HG02938 (cell line): ENCODE measurements around the gene NDOR1.

Experiments
- ATAC-seq: cut with Tn5 transposase; IDR thresholded peaks from one replicate; pipeline ENCODE4 v1.9.1; 2021; ENCODE audit warnings: mild to moderate bottlenecking, moderate library complexity; ENCODE audit not compliant: unreplicated experiment

Gene NDOR1

GRCh38 chr9:137195525-137196220, 9.8 kb upstream of the NDOR1 start:
- ATAC-seq: no peak

DNA sequence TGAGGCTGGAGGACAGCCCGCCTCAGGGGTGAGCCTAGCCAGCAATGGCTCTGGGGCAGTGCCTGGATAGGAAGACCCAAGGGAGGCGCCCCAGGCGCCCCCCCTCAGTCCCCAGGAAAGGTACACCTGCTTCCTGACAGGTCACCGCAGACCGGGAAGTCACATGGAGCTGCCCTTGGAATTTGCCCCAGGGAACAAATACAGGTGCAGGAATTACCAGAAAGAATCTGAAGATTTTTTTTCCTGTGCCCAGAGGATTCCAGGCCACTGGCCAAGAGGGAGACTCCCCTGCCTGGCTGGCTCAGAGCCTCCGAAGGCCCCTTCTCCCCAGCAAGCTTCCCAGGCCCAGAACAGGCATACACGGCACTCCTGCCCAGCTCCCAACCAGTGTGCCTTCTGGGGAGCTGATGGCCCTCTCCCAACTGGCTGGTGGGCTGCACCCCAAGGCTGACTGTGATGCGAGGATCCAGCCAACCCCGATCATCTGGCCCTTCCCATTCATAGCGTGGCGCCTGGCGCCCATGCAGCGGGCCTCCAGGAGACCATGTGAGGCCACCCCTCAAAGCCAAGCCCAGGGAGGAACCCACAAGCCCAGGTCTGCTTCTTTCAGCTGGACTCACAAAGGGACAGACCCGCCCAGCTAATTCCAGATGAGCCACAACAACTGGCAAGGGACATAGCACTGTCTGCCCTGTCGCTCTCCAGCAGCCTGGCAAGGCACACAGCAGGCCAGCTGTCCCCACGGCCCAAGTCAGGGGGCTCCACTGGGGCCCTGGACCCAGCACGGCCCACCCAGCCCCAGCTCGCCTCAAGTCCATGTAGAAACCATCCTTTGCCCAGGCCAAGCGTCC, 7.2 kb upstream of the NDOR1 start:
- ATAC-seq: no peak

GRCh38 chr9:137198902-137199283, 6.6 kb upstream of the NDOR1 start:
- ATAC-seq: no peak

DNA sequence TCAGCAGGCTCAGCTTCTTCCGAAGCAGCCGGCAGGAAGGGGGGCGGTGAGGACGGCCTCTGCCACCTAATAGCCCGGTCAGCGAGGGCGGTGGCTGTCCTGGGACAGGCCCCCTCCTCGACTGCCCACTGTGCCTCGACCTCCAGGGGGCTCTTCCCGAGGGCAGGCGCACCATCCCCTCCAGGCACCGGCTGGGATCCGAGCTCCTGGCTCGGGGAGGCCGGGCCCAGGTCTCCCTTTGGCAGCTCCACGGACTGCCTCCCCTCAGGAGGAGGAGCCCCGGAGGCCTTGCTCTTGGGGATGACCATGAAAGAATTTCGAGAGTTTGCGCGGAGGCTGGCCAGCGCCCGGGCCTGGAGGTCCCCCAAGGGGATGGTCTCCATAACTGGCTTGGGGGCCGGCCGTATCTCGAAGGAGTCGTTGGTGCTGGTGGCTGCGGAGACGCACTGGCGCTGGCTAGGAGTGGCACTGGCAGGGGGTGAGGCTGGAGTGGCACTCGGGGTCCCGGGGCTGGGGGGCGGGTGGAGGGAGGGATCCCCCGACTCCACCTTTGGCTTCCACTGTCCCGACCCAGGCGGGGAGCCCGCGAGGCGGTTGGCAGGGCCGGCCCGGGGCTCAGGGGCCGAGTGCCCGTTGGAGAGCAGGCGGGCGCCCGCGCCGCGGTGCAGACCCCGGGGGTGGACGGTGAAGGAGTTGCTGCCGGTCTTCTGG, 5.9 kb upstream of the NDOR1 start:
- no peak for ATAC-seq

DNA sequence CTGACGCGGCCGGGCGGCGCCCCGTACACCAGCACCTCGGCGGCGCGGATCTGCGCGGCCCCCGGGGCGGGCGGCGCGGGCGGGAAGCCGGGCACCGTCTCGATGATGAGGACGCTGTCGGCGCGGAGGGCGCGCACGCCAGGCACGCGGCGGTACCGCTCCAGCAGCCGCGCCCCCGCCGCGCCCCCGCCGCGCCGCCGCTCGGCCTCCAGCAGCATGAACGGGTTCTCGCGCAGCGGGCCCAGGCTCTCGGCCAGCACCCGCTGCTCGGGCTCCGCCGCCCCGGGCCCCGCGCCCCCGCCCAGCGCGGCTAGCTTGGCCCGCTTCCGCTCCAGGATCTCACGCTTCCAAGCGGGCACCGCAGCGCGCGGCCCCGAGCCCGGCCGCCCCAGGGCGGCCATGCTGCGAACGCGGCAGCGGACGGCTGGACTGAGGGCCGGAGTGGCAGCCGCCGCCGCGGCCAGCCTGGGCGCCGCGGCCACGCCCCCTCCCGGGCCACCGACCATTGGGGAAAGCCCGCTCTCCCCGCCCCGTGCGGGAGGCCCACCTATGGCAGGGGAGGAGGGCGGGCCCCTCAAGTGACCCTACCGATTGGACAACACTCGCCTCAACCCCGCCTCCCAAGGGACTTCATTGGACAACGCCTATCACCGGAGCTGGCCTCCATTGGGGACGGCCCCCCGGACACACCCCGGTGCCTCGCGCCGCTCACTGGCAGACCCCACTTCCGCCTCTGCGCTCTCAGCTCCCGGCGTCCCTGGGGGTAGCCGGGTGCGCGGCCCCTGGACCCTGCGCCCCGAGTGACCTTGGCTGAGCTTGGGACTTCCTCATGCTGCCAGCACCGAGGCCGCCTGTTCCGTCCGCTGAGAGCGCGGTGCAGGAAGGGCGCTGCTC, 4.9 kb upstream of the NDOR1 start, which contains the start of gene TPRN:
TSS of gene TPRN (minus strand) at position 431 of the 894 bp plus-strand sequence. CDS start at position 401, 30 bp downstream.
- peak; percentile 90 for ATAC-seq

GRCh38 chr9:137201205-137201868, 4.2 kb upstream of the NDOR1 start:
- ATAC-seq: no peak

DNA sequence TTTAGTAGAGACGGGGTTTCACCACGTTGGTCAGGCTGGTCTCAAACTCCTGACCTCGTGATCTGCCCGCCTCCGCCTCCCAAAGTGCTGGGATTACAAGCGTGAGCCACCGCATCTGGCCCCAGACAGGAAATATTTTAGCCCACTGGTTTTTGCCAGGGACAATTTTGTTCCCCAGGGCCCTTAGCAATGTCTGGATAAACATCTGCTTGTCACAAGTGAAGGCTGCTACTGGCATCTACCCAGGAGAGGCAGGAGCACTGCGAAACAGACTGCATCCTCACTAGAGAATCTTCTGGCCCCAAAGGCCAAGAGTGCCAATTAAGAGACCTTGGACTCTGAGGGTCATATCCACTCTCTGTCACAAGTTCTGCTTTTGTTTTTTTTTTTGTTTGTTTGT, 2.5 kb upstream of the NDOR1 start:
- no peak for ATAC-seq

GRCh38 chr9:137204731-137205125, 772 bp upstream of the NDOR1 start:
- ATAC-seq: no peak

GRCh38 chr9:137206602-137207001, 1.1 kb downstream of the NDOR1 start:
- ATAC-seq: no peak

DNA sequence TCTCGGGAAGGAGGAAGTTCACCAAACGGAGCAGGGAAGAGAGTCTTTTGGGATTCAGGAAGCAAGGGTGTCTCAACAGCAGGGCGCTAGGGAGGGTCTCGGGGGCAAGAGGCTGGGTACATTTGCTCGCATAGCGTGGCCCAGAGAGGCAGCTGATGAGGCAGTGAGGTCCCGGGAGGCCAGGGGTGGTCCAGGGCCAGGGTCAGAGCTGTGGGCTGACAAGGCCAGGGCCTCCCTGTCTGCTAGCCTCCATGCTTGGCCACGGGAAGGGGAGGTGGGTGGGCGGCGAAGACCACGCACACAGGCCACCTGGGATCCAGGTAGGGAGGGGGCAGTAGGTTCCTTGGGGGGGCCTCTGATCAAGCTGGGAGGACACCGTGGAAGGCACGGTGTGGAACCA, 6.0 kb downstream of the NDOR1 start:
- no peak for ATAC-seq

- ATAC-seq: no peak
Measured at GRCh38 chr9:137212520-137212919, 7.0 kb downstream of the NDOR1 start.

GRCh38 chr9:137213160-137214060, 7.9 kb downstream of the NDOR1 start:
- no peak for ATAC-seq

- ATAC-seq: no peak
Measured at GRCh38 chr9:137214620-137215019, 9.1 kb downstream of the NDOR1 start.

DNA sequence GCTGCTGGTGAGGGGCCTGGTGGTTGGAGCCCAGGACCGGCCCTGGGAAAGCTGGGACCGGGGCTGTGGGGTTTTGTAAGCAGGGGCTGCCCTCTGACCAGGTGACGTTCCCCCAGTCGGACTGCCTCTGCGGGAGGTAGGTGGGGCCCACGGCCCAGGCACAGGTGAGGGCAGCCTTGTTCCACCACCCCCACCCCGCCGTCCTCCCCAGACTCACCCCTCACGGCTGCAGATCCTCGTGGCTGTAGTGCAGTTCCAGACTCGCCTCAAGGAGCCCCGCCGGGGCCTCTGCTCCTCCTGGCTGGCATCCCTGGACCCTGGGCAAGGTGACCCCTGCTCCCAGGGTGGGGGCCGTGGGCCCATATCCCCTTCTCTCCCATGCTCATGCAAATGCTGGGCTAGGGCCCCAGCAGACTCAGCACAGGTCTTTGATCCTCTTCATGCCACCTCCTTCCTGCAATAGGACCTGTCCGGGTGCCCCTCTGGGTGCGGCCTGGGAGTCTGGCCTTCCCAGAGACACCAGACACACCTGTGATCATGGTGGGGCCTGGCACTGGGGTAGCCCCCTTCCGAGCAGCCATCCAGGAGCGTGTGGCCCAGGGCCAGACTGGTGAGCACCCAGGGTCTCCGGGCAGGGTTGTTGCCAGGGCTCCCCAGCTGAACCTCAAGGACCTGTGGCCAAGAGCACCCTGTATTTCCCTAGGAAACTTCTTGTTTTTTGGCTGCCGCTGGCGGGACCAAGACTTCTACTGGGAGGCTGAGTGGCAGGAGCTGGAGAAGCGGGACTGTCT, 9.9 kb downstream of the NDOR1 start:
- ATAC-seq: no peak

GRCh38 chr9:137216188-137216965, 10.9 kb downstream of the NDOR1 start:
- ATAC-seq: no peak

- no peak for ATAC-seq
Measured at GRCh38 chr9:137217276-137218211, 12.0 kb downstream of the NDOR1 start.
